Aorta (tissue), 5 donors: Measurements from ENCODE around the gene KCNJ9. TPM values are rescaled to one million over a fixed set of nuclear protein-coding genes. Genes with fewer than 3 reads are reported as not detected.
A peak's percentile ranks its signal among the peaks of the same experiment; 100 is the strongest.

Source experiments
- ATAC-seq: fragments of 200-7000 bp; cut with Tn5 transposase; one replicate; pipeline ENCODE4 v1.9.1; 2022; ENCODE audit warnings: moderate library complexity; ENCODE audit not compliant: low FRiP score
- DNase-seq, 2 donors: peaks; one replicate each; pipeline ENCODE4 v3.0.0-alpha.2; 2020
- H3K27ac ChIP-seq, 2 donors: one replicate each; pipeline ENCODE4 v1.5.1; 2013; ENCODE audit warnings: low read length in 2 of 2, mild to moderate bottlenecking in 2 of 2, moderate library complexity in 2 of 2, control low read depth in 1 of 2, inconsistent platforms in 1 of 2, low read depth in 1 of 2
- H3K27me3 ChIP-seq, 2 donors: one replicate each; pipeline ENCODE4 v1.6.1; 2013; ENCODE audit warnings: control low read depth in 1 of 2, low read length in 1 of 2, mild to moderate bottlenecking in 1 of 2, moderate library complexity in 1 of 2; ENCODE audit not compliant: insufficient read depth in 2 of 2, control insufficient read depth in 1 of 2
- H3K36me3 ChIP-seq, 2 donors: one replicate each; pipeline ENCODE4 v1.6.1; 2013; ENCODE audit warnings: control low read depth in 1 of 2, low read length in 1 of 2, mild to moderate bottlenecking in 1 of 2; ENCODE audit not compliant: insufficient read depth in 2 of 2, control insufficient read depth in 1 of 2
- H3K4me1 ChIP-seq, 2 donors: one replicate each; pipeline ENCODE4 v1.6.1; 2013; ENCODE audit warnings: low read length in 2 of 2, control low read depth in 1 of 2, mild to moderate bottlenecking in 1 of 2, moderate library complexity in 1 of 2; ENCODE audit not compliant: insufficient read depth in 2 of 2, control insufficient read depth in 1 of 2
- H3K4me3 ChIP-seq, 2 donors: one replicate each; pipeline ENCODE4 v1.5.1; 2013; ENCODE audit warnings: low read length in 2 of 2, control low read depth in 1 of 2, mild to moderate bottlenecking in 1 of 2
- H3K9me3 ChIP-seq: one replicate; pipeline ENCODE4 v1.6.1; 2013; ENCODE audit warnings: mild to moderate bottlenecking, low read length; ENCODE audit not compliant: control insufficient read depth
- WGBS, 2 donors: extraction: QIAGEN DNeasy Blood & Tissue Kit; methylation state at CpG; one replicate each; pipeline ENCODE4 v1.1.7; 2013; 5-methylcytosine and 5-hydroxymethylcytosine counted together
- intact Hi-C, 2 donors: fragments of 100-400 bp; cut with DNase I; formaldehyde crosslinking; loops; one replicate each; pipeline versions ENCODE4 v1.14.2 to v1.15.0; 2022
- polyA plus RNA-seq, 2 donors: library from polyadenylated mRNA; stranded (reverse); fragments of 200-250 nt; gene quantifications; one replicate each; pipeline ENCODE4 v1.2.3, GENCODE V29; 2013
- total RNA-seq, 2 donors: library from RNA; stranded (reverse); fragmentation: NEBNext Ultra II Directional; extraction: Animal tissue kit (Norgen Biotek cat#: 25700); gene quantifications; one replicate each; pipeline ENCODE4 v1.2.1, GENCODE V29; 2021
- donor health status: healthy with polysubstance abuse.
- donor health status: Bipolar disorder and iron deficiency.
- donor health status: DM: no; HTN: no; CAD: no.
- donor health status: DM: no; HTN: no; CAD: no.
- donor health status: DM: yes; HTN: yes; CAD: no.

Gene KCNJ9
- total and polyA plus RNA-seq, 4 donors = not detected

- DNase-seq (no peak), ATAC-seq (no peak)
- WGBS, 2 donors = 49 to 52% methylated on average over 8 of the region's 8 CpGs
Measured at GRCh38 chr1:160113407-160113806, 32.1 kb downstream of the KCNJ9 start.

GRCh38 chr1:160114085-160114484, 32.7 kb downstream of the KCNJ9 start:
- Histone ChIP-seq H3K4me1 (no peaks in the 10 kb centered on the region), H3K9me3 (no peaks in the 10 kb centered on the region), H3K27ac (peak overlapping the region; percentile 55 to 63), H3K4me3 (no peak overlapping the region), H3K36me3 (no peaks in the 10 kb centered on the region), H3K27me3 (no peaks in the 10 kb centered on the region)
- DNase-seq (no peak), ATAC-seq (peak; percentile 1)
- intact Hi-C loops = no loop called here
- 14 to 17% methylated on average over 4 of the region's 4 CpGs for WGBS, 2 donors

More at GRCh38 chr1:160113407-160113806, 32.1 kb downstream of the KCNJ9 start:
- no peak overlapping the region for H3K4me3 ChIP-seq
- peak overlapping the region; percentile 55 to 58 for H3K27ac ChIP-seq
- no peaks in the 10 kb centered on the region for H3K4me1 ChIP-seq
- no peaks in the 10 kb centered on the region for H3K27me3 ChIP-seq
- intact Hi-C loops = no loop called here
- H3K9me3 ChIP-seq = no peaks in the 10 kb centered on the region
- no peaks in the 10 kb centered on the region for H3K36me3 ChIP-seq

GRCh38 chr1:160115545-160116282, 34.4 kb downstream of the KCNJ9 start, which contains the start of gene ATP1A2:
Gene ATP1A2 (plus strand): TSS chr1:160115759. CDS start chr1:160115862, 103 bp downstream.
- peak within 1 kb of the TSS; percentile 63 to 81 for H3K27ac ChIP-seq
- no peaks in the 10 kb centered on the region for H3K9me3 ChIP-seq
- H3K4me3 ChIP-seq = peak within 1 kb of the TSS; percentile 1 to 72
- no peaks in the 10 kb centered on the region for H3K4me1 ChIP-seq
- intact Hi-C loops = loop anchor here in 1 of 2 donors (5.0 kb wide), 2 partner anchors 37 to 77 kb away; partner anchors contain the start of genes ATP1A4 and CASQ1
- no peaks in the 10 kb centered on the region for H3K36me3 ChIP-seq
- WGBS, 2 donors = 3 to 6% methylated on average over 15 to 16 of the region's 16 CpGs
- DNase-seq (no peak), ATAC-seq (peak; percentile 70)
- H3K27me3 ChIP-seq = no peaks in the 10 kb centered on the region

- H3K27ac ChIP-seq = peak overlapping the region; percentile 15 to 81
- H3K9me3 ChIP-seq = no peaks in the 10 kb centered on the region
- H3K27me3 ChIP-seq = no peaks in the 10 kb centered on the region
- WGBS, 2 donors = 7 to 8% methylated on average over 12 of the region's 12 CpGs
- H3K4me3 ChIP-seq = peak overlapping the region; percentile 1 to 72
- H3K4me1 ChIP-seq = no peaks in the 10 kb centered on the region
- no peaks in the 10 kb centered on the region for H3K36me3 ChIP-seq
- ATAC-seq (peak; percentile 16), DNase-seq (no peak)
- intact Hi-C loops = loop anchor here in 1 of 2 donors (5.0 kb wide), 2 partner anchors 36 to 76 kb away; partner anchors contain the start of genes ATP1A4 and CASQ1
Measured at GRCh38 chr1:160116283-160117147, 35.2 kb downstream of the KCNJ9 start.

- intact Hi-C loops = loop anchor here in 1 of 2 donors (5.0 kb wide), 2 partner anchors 35 to 75 kb away; partner anchors contain the start of genes ATP1A4 and CASQ1
- ATAC-seq (no peak), DNase-seq (no peak)
- peak overlapping the region; percentile 6 to 72 for H3K4me3 ChIP-seq
- no peaks in the 10 kb centered on the region for H3K36me3 ChIP-seq
- H3K4me1 ChIP-seq = no peaks in the 10 kb centered on the region
- H3K9me3 ChIP-seq = no peaks in the 10 kb centered on the region
- H3K27ac ChIP-seq = peak overlapping the region in 1 of 2 donors; percentile 81
- H3K27me3 ChIP-seq = no peaks in the 10 kb centered on the region
- 0 to 2% methylated on average over 1 of the region's 1 CpG for WGBS, 2 donors
Measured at GRCh38 chr1:160117300-160117699, 36.0 kb downstream of the KCNJ9 start.

GRCh38 chr1:160117709-160118183, 36.4 kb downstream of the KCNJ9 start:
- intact Hi-C loops = loop anchor here in 1 of 2 donors (5.0 kb wide), 2 partner anchors 35 to 75 kb away; partner anchors contain the start of genes ATP1A4 and CASQ1
- WGBS, 2 donors = 0 to 5% methylated on average over 8 of the region's 8 CpGs
- DNase-seq = no peak

GRCh38 chr1:160118928-160119327, 37.6 kb downstream of the KCNJ9 start:
- Histone ChIP-seq H3K4me1 (no peaks in the 10 kb centered on the region), H3K27ac (no peak overlapping the region), H3K27me3 (no peaks in the 10 kb centered on the region), H3K4me3 (no peak overlapping the region), H3K9me3 (no peaks in the 10 kb centered on the region), H3K36me3 (no peaks in the 10 kb centered on the region)
- ATAC-seq (no peak), DNase-seq (no peak)
- intact Hi-C loops = loop anchor here in 1 of 2 donors (5.0 kb wide), 2 partner anchors 33 to 73 kb away; partner anchors contain the start of genes ATP1A4 and CASQ1
- 86 to 88% methylated on average over 3 of the region's 3 CpGs for WGBS, 2 donors

More at GRCh38 chr1:160117709-160118183, 36.4 kb downstream of the KCNJ9 start:
- Histone ChIP-seq H3K4me1 (no peaks in the 10 kb centered on the region), H3K27ac (peak overlapping the region in 1 of 2 donors; percentile 66), H3K36me3 (no peaks in the 10 kb centered on the region), H3K4me3 (peak overlapping the region; percentile 6 to 72), H3K9me3 (no peaks in the 10 kb centered on the region), H3K27me3 (no peaks in the 10 kb centered on the region)
- ATAC-seq = peak; percentile 52

GRCh38 chr1:160120797-160121196, 39.5 kb downstream of the KCNJ9 start:
- H3K27ac ChIP-seq = no peak overlapping the region
- intact Hi-C loops = no loop called here
- H3K27me3 ChIP-seq = no peaks in the 10 kb centered on the region
- no peaks in the 10 kb centered on the region for H3K9me3 ChIP-seq
- H3K36me3 ChIP-seq = no peaks in the 10 kb centered on the region
- no peak for DNase-seq
- no peak for ATAC-seq
- WGBS, 2 donors = 80 to 94% methylated on average over 5 of the region's 5 CpGs
- H3K4me3 ChIP-seq = no peak overlapping the region
- H3K4me1 ChIP-seq = peaks cover 0 to 2% of the 10 kb centered on the region in 2 donors
